Measurements from ENCODE around the gene SLC39A8. TPM values are rescaled to one million over a fixed set of nuclear protein-coding genes. Genes with fewer than 3 reads are reported as not detected.

Gene SLC39A8
- total RNA-seq, 4 donors from 2014 or later: 15.0 to 24.1 (median 20.2) TPM

GRCh38 chr4:102234243-102234838 lies 110.9 kb downstream of the SLC39A8 start:
- no peaks in the 10 kb centered on the region for H3K9me3 ChIP-seq
- H3K36me3 ChIP-seq: no peaks in the 10 kb centered on the region
- H3K4me1 ChIP-seq: no peaks in the 10 kb centered on the region
- TF ChIP-seq POLR2A (IDR thresholded peaks at IDR 0.05) (no peak), EP300 (IDR thresholded peaks at IDR 0.05) (no peak), POLR2AphosphoS5 (IDR thresholded peaks at IDR 0.05) (no peak), CTCF (IDR thresholded peaks at IDR 0.05) (no peak)
- no peak overlapping the region for H3K4me3 ChIP-seq
- no peak overlapping the region for H3K27ac ChIP-seq
- DNase-seq (ENCODE audit: low spot score in 2 of 2): no peak
- WGBS: no CpG with 5 or more reads among the region's 15 CpGs
- H3K27me3 ChIP-seq: no peaks in the 10 kb centered on the region

- no peak for DNase-seq (ENCODE audit: low spot score in 2 of 2)
- H3K4me1 ChIP-seq: no peaks in the 10 kb centered on the region
- H3K36me3 ChIP-seq: no peaks in the 10 kb centered on the region
- TF ChIP-seq EP300 (IDR thresholded peaks at IDR 0.05) (no peak), CTCF (IDR thresholded peaks at IDR 0.05) (no peak), POLR2AphosphoS5 (IDR thresholded peaks at IDR 0.05) (no peak), POLR2A (IDR thresholded peaks at IDR 0.05) (no peak)
- no peak overlapping the region for H3K27ac ChIP-seq
- H3K9me3 ChIP-seq: no peaks in the 10 kb centered on the region
- H3K4me3 ChIP-seq: no peak overlapping the region
- H3K27me3 ChIP-seq: no peaks in the 10 kb centered on the region
Observed at GRCh38 chr4:102230194-102230593, 115.1 kb downstream of the SLC39A8 start.

GRCh38 chr4:102227388-102227787 lies 117.9 kb downstream of the SLC39A8 start:
- Histone ChIP-seq H3K4me1 (no peaks in the 10 kb centered on the region), H3K36me3 (no peaks in the 10 kb centered on the region), H3K27me3 (no peaks in the 10 kb centered on the region), H3K27ac (no peak overlapping the region), H3K4me3 (no peak overlapping the region), H3K9me3 (no peaks in the 10 kb centered on the region)
- 100% methylated on average over 1 of the region's 1 CpG for WGBS
- no peak for DNase-seq (ENCODE audit: low spot score in 2 of 2)
- TF ChIP-seq CTCF (IDR thresholded peaks at IDR 0.05) (no peak), POLR2A (IDR thresholded peaks at IDR 0.05) (no peak), EP300 (IDR thresholded peaks at IDR 0.05) (no peak), POLR2AphosphoS5 (IDR thresholded peaks at IDR 0.05) (no peak)

- no peak overlapping the region for H3K27ac ChIP-seq
- no peaks in the 10 kb centered on the region for H3K9me3 ChIP-seq
- TF ChIP-seq POLR2A (IDR thresholded peaks at IDR 0.05) (no peak), CTCF (IDR thresholded peaks at IDR 0.05) (no peak), POLR2AphosphoS5 (IDR thresholded peaks at IDR 0.05) (no peak), EP300 (IDR thresholded peaks at IDR 0.05) (no peak)
- H3K36me3 ChIP-seq: no peaks in the 10 kb centered on the region
- H3K4me1 ChIP-seq: no peaks in the 10 kb centered on the region
- DNase-seq (ENCODE audit: low spot score in 2 of 2): no peak
- H3K27me3 ChIP-seq: no peaks in the 10 kb centered on the region
- 87% methylated on average over 1 of the region's 1 CpG for WGBS
- no peak overlapping the region for H3K4me3 ChIP-seq
Observed at GRCh38 chr4:102223461-102223860, 121.8 kb downstream of the SLC39A8 start.

GRCh38 chr4:102222838-102223409 lies 122.4 kb downstream of the SLC39A8 start:
- Histone ChIP-seq H3K27me3 (no peaks in the 10 kb centered on the region), H3K4me1 (no peaks in the 10 kb centered on the region), H3K36me3 (no peaks in the 10 kb centered on the region), H3K9me3 (no peaks in the 10 kb centered on the region), H3K27ac (no peak overlapping the region), H3K4me3 (no peak overlapping the region)
- WGBS: 43% methylated on average over 1 of the region's 1 CpG
- DNase-seq (ENCODE audit: low spot score in 2 of 2): no peak
- no peak for TF ChIP-seq POLR2A (IDR thresholded peaks at IDR 0.05)
- TF ChIP-seq CTCF (IDR thresholded peaks at IDR 0.05): no peak
- no peak for TF ChIP-seq EP300 (IDR thresholded peaks at IDR 0.05)
- TF ChIP-seq POLR2AphosphoS5 (IDR thresholded peaks at IDR 0.05): no peak

Data from suprapubic skin (tissue), 4 donors.